GM23338 (cell line): ENCODE results near the gene LASP1NB.

Experiments used
- CTCF ChIP-seq, 2 experiments: fragments of 200-600 bp in 1 of 2; sonication (generic) in 1 of 2; conservative IDR thresholded peaks; 2 replicates each; pipeline versions ENCODE4 v1.5.1 to v1.6.1; 2016 to 2017; ENCODE audit warnings: antibody characterized with exemption in 2 of 2, low read depth in 2 of 2, mild to moderate bottlenecking in 2 of 2, moderate library complexity in 1 of 2
- POLR2AphosphoS5 ChIP-seq: IDR thresholded peaks from 2 replicates; pipeline ENCODE4 v1.6.1; 2016; ENCODE audit warnings: antibody characterized with exemption, low read depth
- REST ChIP-seq: IDR thresholded peaks from one replicate; pipeline ENCODE4 v1.6.1; 2018; ENCODE audit warnings: antibody characterized with exemption; ENCODE audit not compliant: unreplicated experiment

DNA sequence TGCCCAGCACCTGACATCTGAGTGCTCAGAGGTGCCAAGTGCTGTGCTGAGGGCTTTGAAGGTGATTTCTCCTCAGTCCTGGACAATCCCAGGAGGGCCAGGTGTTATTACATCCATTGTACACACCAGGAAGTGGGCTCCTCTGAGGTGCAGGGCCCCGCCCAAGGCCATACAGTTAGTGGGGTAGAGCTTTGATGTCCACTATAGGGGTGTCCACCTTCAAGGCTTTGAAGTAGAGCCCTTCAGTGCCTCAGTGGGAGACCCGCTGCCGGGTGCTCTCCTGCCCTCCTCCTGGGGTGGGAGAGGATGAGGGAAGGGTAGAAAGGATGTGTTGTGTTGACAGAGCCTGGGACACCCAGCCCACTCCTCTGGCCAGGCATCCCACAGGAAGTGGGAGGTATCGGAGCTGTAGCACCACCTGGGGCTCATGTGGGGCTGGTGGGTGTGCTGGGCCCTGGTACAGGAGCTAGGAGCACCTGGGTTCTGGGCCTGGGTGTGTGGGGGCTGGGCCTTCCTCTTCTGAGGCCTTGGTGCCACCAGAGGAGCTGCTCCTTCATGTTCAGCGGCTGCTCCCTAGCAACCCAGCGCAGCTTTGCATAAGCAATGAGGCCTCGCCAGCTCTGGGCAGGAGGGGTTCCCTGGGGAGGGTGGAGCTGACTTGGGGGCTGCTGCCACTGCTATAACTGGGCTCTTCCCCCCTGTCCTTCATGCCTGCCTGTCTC, 48.1 kb upstream of the LASP1NB start:
- TF ChIP-seq CTCF (conservative IDR thresholded peaks at IDR 0.05; ENCODE audit: low read depth in 2 of 2) (no peak; a peak in 1 of 4 replicates), POLR2AphosphoS5 (no peak), REST (no peak)
